Astrocyte of the cerebellum (primary cell): ENCODE results near the gene PRAMEF18.
"Not testable (repeated sequence)": the region's sequence is repeated elsewhere in the genome, so short reads cannot be mapped to it uniquely, and the experiment has no call there.

Source experiments
- DNase-seq: peaks from one replicate; pipeline ENCODE4 v3.0.0-alpha.2; 2011; ENCODE audit warnings: low read depth
- H3K4me3 ChIP-seq: 2 replicates; pipeline ENCODE4 v1.5.1; 2011; ENCODE audit warnings: mild to moderate bottlenecking, low read depth, low read length, moderate library complexity
- in situ Hi-C: cut with HindIII; loops from 2 replicates; pipeline ENCODE4 v1.10.0; 2017; ENCODE audit warnings: low sequenced_read_pairs

PRAMEF18 gene

GRCh38 chr1:13225675-13226204 is at the start of gene PRAMEF18:
TSS of gene PRAMEF18 (minus strand) at chr1:13226154. CDS start at chr1:13226106, 48 bp downstream.
- in situ Hi-C loops, H3K4me3 ChIP-seq, DNase-seq: not testable (repeated sequence)

GRCh38 chr1:13265124-13265523 is 39.2 kb upstream of the PRAMEF18 start:
- in situ Hi-C loops = not testable (repeated sequence)

GRCh38 chr1:13253898-13254297 is 27.9 kb upstream of the PRAMEF18 start, which contains the start of gene PRAMEF5:
TSS of gene PRAMEF5 (plus strand) at chr1:13254198. CDS start at chr1:13259269, 5,071 bp downstream.
- DNase-seq, in situ Hi-C loops: not testable (repeated sequence)

More at GRCh38 chr1:13265124-13265523, 39.2 kb upstream of the PRAMEF18 start:
- not testable (repeated sequence) for DNase-seq, H3K4me3 ChIP-seq

GRCh38 chr1:13247122-13247521 is 21.2 kb upstream of the PRAMEF18 start:
- in situ Hi-C loops, DNase-seq, H3K4me3 ChIP-seq: not testable (repeated sequence)

More at GRCh38 chr1:13253898-13254297, 27.9 kb upstream of the PRAMEF18 start, which contains the start of gene PRAMEF5:
- not testable (repeated sequence) for H3K4me3 ChIP-seq

- DNase-seq, in situ Hi-C loops, H3K4me3 ChIP-seq: not testable (repeated sequence)
Measured at GRCh38 chr1:13246554-13246871, 20.6 kb upstream of the PRAMEF18 start.

- in situ Hi-C loops, H3K4me3 ChIP-seq, DNase-seq: not testable (repeated sequence)
Measured at GRCh38 chr1:13245841-13246553, 20.0 kb upstream of the PRAMEF18 start.

- H3K4me3 ChIP-seq, DNase-seq, in situ Hi-C loops: not testable (repeated sequence)
Measured at GRCh38 chr1:13243536-13244263, 17.7 kb upstream of the PRAMEF18 start.

- in situ Hi-C loops = not testable (repeated sequence)
Measured at GRCh38 chr1:13239633-13240032, 13.7 kb upstream of the PRAMEF18 start.

GRCh38 chr1:13237572-13237971 is 11.6 kb upstream of the PRAMEF18 start:
- H3K4me3 ChIP-seq, DNase-seq, in situ Hi-C loops: not testable (repeated sequence)

More at GRCh38 chr1:13239633-13240032, 13.7 kb upstream of the PRAMEF18 start:
- H3K4me3 ChIP-seq, DNase-seq: not testable (repeated sequence)

- in situ Hi-C loops, H3K4me3 ChIP-seq, DNase-seq: not testable (repeated sequence)
Measured at GRCh38 chr1:13234057-13234456, 8.1 kb upstream of the PRAMEF18 start.

- DNase-seq, H3K4me3 ChIP-seq, in situ Hi-C loops: not testable (repeated sequence)
Measured at GRCh38 chr1:13232056-13232455, 6.1 kb upstream of the PRAMEF18 start.

- DNase-seq, H3K4me3 ChIP-seq, in situ Hi-C loops: not testable (repeated sequence)
Measured at GRCh38 chr1:13231061-13231750, 5.3 kb upstream of the PRAMEF18 start.

GRCh38 chr1:13230601-13231000 is 4.6 kb upstream of the PRAMEF18 start:
- DNase-seq, H3K4me3 ChIP-seq, in situ Hi-C loops: not testable (repeated sequence)

GRCh38 chr1:13230096-13230495 is 4.1 kb upstream of the PRAMEF18 start:
- H3K4me3 ChIP-seq, in situ Hi-C loops, DNase-seq: not testable (repeated sequence)
